ENCODE results near the gene CRABP2.

CRABP2 gene

GRCh38 chr1:156742017-156742416 is 36.6 kb upstream of the CRABP2 start:
- DNase-seq (ENCODE audit: low spot score) = peak; percentile 39

DNA sequence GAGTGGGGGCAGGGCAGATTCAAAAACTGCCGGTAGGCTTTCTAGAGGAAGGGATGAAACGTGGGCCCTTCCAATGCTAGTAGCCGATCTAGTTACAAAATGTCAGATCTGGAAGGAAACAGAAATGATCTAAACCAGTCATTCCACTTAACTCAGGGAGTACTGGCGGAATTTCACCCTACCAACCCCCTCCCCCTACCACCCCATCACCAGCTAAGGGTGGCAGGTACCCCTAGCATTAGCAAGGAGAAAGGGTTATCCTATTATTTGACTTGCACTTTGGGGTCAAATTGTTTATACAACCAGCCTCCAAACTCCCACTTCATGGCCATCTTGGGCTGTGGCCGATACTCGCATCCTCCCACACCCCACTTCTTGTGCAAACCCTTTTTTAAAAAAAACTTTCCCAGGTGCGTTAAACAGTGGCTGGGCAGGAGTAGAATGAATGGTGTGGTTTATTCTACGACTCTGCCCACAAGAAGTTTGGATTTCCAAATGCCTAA is 36.1 kb upstream of the CRABP2 start:
- DNase-seq (ENCODE audit: low spot score) = no peak

- DNase-seq (ENCODE audit: low spot score) = peak; percentile 100
Observed at GRCh38 chr1:156740741-156741480, 35.5 kb upstream of the CRABP2 start, which contains the start of gene MRPL24. TSS of gene MRPL24 (minus strand) at chr1:156741088. CDS start at chr1:156738704, 2,384 bp downstream.

DNA sequence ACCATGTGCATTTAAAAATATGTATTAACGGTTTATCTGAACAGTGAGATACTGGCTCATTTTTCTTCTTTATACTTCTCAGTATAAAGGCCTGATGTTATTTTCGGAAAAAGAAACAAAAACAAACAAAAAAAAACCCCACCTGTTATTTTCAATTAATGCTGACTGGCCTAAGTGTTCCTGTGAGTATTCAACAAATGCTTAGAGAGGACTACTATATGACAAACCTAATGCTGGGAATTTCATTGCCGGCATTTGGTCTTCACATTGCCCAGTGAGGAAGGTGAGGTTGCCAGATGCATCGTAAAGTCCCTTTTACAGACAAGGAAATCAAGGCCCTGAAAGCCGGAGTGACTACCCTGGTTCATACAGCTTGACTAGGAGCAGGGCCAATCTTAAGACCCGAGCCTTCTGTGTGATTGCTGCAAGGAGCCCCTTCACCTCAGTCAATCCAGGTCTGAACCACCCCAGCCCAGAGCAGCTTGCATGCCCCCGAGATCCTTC is 34.9 kb upstream of the CRABP2 start:
- no peak for DNase-seq (ENCODE audit: low spot score)

DNA sequence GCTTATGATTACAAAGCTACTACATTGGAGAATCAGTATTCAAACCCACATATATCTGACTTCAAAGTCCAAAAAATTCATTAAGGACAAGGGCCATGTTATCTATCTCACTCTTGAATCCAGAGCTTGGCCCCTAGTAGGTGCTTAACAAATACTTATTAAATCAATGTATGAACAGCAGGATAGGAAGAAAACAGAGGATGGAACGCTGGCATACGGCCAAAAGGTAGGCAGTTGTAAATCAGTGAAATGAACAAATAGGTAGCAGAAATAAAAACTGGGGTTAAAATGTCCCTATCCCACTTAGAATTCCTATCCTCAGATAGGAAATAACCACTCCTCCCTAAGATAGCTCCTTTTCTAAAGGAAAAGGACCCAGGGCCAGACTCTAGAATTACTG is 33.5 kb upstream of the CRABP2 start:
- DNase-seq (ENCODE audit: low spot score) = no peak

GRCh38 chr1:156738407-156738806 is 33.0 kb upstream of the CRABP2 start:
- DNase-seq (ENCODE audit: low spot score) = no peak

DNA sequence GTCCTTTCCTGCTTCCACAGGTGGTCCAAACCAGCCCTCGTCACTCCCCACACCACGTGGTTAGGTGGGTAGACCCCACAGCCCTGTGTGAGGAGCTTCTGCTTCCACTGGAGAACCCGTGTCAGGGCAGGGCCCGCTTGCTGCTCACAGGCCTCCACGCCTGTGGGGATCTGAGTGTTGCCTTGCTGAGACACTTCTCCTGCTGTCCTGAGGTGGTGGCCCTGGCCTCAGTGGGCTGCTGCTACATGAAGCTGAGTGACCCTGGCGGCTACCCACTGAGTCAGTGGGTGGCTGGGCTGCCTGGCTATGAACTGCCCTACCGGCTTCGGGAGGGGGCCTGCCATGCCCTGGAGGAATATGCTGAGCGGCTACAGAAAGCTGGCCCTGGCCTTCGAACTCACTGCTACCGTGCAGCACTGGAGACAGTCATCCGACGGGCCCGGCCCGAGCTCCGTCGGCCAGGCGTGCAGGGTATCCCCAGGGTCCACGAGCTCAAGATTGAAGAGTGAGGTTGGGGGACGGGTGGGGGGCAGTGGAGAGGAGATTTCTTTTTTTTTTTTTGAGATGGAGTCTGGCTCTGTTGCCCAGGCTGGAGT is 28.7 kb upstream of the CRABP2 start:
- DNase-seq (ENCODE audit: low spot score) = no peak

- DNase-seq (ENCODE audit: low spot score) = peak; percentile 99
Observed at GRCh38 chr1:156728599-156729462, 23.4 kb upstream of the CRABP2 start, which contains the start of gene ISG20L2. TSS of gene ISG20L2 (minus strand) at chr1:156728766. CDS start at chr1:156727652, 1,114 bp downstream.

DNA sequence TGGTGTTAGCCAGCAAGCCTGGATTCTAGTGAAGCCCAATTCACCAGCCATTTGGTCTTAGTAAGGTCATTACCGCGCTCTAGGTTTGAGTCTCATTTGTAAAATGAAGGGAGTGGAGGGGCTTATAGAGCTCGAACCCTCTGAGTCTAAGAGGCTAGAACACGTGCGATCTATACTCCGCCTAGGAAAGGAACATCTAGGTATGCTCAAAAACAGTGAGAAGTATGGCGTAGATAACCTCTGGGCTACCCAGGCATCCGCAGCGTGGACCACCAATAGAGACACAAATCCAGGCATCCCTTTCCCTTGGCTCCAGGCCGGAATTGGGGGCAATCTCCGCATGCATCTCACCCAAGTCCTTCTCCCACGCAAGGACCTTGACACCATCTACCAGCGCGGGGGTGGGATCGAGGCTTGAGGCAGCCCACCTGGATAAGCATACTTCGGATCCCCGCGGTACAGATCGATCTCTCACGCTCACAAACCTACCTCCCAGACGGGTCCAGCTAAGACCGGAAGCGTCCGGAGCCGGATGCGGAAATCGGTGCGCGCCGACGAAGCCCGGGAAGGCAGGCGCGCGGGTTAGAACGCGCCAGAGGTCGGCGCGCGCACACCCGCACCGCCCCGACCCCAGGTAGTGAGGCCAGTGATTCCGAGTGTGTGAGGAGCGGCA is 22.7 kb upstream of the CRABP2 start, which contains the start of gene METTL25B:
METTL25B (plus strand) TSS at position 544 of the 673 bp plus-strand sequence. CDS start 636 bp downstream, outside the sequence.
- peak; percentile 85 for DNase-seq (ENCODE audit: low spot score)

GRCh38 chr1:156727492-156727891 is 22.1 kb upstream of the CRABP2 start:
- DNase-seq (ENCODE audit: low spot score) = no peak

DNA sequence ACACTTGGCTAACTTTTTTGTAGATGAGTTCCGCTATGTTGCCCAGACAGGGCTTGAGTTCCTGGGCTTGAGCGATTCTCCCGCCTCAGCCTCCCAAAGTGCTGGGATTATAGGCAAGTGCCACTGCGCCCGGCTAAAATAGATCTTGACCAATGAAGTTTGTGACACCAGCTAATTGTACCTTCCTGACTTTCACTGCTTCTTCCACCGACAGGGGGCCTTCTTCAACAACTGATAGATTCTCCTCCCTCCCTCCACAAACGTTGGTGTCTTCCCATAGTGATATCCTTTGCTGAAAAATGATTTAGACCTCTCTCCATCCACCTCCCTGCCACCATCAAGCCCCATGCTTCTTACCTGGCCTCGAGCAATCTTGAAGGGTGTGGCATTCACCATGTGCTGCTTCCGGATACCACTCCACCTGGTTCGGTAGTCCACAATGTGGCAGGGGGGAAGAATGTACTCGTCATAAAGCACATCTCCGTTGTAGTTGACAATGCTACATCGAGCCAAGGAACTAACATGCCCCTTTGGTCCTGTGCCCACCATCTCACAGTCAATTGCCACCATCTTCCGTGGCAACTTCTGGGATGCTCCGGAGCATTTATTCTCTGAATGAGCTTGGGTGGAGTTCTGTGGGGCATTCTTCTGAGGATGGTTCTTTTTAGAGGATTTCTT is 21.3 kb upstream of the CRABP2 start:
- DNase-seq (ENCODE audit: low spot score) = peak; percentile 78

GRCh38 chr1:156725683-156726280 is 20.4 kb upstream of the CRABP2 start:
- peak; percentile 97 for DNase-seq (ENCODE audit: low spot score)

GRCh38 chr1:156721535-156721934 is 16.2 kb upstream of the CRABP2 start:
- DNase-seq (ENCODE audit: low spot score) = no peak

- DNase-seq (ENCODE audit: low spot score) = no peak
Observed at GRCh38 chr1:156721131-156721530, 15.7 kb upstream of the CRABP2 start.

- DNase-seq (ENCODE audit: low spot score) = no peak
Observed at GRCh38 chr1:156717351-156717750, 12.0 kb upstream of the CRABP2 start.

GRCh38 chr1:156714830-156715229 is 9.4 kb upstream of the CRABP2 start:
- no peak for DNase-seq (ENCODE audit: low spot score)

- no peak for DNase-seq (ENCODE audit: low spot score)
Observed at GRCh38 chr1:156712626-156713025, 7.2 kb upstream of the CRABP2 start.

GRCh38 chr1:156711011-156711817 is 5.8 kb upstream of the CRABP2 start:
- DNase-seq (ENCODE audit: low spot score) = peak; percentile 58

DNA sequence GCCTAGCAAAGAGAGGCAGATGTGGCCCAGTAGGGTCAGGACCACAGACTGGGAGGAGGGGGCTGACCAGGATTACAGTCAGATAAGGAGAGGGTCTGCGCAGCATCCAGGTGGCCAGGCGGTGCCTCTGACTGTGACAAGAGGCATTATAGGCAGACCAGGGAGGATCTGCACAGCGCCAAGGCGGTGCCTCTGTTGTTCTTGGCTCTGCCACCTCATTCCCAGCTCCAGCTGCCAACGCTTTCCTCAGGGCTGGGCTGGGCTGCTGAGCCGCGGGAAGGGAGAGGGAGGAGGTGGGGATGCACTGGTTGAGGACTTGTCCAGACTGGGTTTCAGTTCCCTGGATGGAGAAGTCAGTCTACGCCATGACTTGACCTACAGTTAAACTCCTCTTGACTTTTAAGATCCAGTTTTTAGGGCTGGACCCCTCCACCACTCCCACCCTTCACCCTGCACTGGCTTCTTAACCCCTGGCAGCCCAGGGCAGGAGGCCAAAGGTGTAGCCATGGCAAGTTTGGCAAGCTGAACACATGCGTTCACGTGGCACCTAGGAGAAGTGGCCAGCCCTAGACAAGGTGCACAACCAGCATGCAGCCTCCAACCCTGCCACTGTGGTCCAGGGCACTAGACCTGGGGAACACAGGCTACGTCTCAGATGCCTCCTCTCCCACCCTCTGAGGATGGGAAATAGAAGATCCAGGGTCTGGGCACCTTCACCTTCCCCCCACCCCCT is 4.5 kb upstream of the CRABP2 start:
- no peak for DNase-seq (ENCODE audit: low spot score)

Measured in cerebellar cortex (tissue), 1 donor.